Activated T-cell treated with anti-CD3 and anti-CD28 coated beads, Interleukin-2, amount 50 U/mL, for 48 hours (primary cell): ENCODE measurements around the gene DENND11.

Experiments used
- DNase-seq, 2 experiments: peaks; one replicate each; pipeline ENCODE4 v3.0.0-alpha.2; 2020

Gene DENND11

DNA sequence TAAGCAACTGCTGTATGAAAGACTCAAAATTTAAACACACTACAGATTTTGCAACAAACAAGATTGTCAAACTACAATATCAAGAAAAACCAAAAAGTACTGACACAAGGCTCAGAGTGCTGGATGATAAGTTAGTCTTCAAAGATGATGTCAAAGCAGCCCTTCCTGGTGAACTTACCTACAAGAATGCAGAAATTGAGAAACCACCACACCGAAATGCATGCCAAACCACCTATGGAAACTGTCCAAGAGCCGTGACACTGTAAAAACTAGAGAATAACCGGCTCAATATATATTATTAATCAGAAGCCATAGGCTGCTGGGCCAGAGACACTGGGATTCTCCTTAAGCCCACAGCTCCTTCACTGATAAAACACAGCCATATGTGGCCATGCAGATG is 25.3 kb downstream of the DENND11 start:
- DNase-seq = no peak

DNA sequence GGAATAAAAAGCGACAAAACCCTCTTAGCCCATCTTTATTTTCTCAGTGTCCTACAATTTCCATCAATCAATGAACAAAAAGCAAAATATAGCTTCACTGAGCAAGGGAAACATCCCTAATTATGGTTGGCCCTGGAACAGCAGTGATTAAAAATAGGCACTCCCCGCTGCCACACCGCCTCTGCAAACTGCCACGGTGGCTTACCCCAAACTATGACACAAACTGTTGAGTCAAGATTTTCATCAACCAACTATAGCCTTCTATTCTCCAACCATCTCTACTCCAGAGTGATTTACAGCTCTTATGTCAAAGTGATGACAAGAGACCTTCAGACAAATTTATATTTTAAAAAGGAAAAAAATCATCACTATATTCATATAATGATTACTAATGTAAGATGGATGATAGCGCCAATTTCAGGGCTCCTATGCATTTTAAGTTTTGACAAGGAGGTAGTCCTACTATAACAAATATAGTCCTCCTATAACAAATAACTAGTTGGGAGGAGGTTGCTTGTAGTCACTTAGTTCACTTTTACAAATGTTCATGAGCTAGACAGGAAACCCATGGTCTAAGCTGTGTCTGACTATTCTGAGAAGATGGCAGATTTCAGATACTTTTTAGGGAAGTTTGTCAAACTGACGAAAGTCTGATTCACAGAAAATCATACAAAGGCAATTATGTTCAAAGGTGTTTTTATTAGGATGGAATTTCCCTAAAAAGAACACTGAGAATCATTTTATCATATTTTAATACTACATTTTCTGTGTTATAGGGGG is 26.3 kb downstream of the DENND11 start:
- DNase-seq = peak; percentile 44 to 49

GRCh38 chr7:141674702-141675101 is 27.3 kb downstream of the DENND11 start:
- DNase-seq = no peak

- DNase-seq = no peak
These were observed 27.7 kb downstream of the DENND11 start for GRCh38 chr7:141674171-141674671.

DNA sequence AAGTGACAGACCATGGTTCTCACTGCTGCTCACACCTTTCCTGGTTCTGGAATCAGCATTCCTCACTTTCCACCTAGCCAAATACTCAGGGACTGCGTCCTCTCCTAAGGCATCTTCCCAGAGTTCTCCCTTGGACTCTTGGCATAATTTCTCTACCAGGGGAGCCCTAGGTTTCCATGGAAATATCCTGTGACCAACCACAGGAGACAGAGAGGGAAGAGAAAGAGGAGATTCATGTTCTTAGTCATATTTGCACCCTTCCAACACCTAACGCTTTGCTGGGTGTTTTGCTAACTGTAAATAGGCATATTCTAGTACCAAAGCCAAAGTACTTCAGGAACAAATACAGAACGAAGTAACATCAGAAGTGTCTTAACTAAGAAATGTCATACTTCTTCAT is 28.6 kb downstream of the DENND11 start:
- no peak for DNase-seq

- no peak for DNase-seq
These were observed 30.1 kb downstream of the DENND11 start for GRCh38 chr7:141671705-141672496.

DNA sequence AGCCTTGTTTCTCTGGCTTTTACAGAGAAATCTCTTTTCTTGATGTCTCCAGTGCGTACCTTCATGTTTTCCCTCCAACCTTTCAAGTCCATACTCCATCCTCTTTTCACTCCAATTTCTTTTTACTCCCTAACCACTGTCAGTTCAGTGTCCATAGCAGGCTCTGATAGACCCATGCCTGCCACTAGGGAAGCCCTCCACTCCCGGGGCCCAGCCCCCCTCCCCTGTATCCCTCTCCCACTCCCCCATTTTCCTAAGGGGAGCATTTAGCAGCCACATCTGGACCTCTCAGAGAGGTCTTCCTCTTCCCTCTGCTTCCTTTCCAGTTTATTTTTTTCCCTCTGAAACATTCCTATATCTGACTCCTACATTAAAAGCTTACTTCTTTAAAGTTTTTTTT is 33.1 kb downstream of the DENND11 start:
- DNase-seq = no peak

- no peak for DNase-seq
These were observed 35.9 kb downstream of the DENND11 start for GRCh38 chr7:141666071-141666470.

DNA sequence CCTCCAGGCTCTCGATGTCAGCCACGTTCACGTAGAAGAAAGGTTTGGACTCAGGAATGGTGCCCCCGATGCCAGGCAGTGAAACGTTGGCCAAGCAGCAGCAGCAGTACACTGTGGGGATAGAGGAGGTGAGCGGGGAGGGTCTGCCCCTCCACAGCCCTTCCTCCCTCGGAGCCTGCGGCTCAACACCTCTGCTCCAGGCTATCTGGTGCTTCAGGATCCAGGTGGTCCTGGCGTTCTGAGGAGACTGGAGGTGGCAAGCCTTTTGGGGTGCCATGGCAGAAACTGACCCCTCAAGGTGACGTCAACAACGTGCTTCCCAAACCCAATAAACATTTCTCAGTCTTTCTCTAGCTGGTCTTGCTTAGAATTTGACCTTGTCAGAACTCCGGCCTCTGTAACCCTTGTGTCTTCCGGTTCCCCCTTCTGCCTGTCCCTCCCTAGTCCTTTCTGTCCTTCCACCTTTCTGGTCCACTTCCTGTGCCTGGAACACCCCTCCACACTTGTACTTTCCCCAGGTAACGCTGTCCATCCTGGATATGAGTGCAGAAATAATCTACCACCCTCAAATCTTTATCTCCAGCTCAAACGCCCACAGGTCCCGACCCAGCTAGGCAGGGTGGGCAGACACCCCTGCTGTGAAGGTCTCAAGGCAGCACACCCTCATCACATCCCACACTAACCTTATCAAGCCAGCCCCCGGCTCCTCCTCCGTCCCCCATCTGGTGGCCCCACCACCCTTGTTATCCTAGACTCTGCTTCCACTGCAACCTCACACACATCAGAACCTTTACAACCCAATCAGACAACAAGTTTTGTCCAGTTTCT is 36.5 kb downstream of the DENND11 start:
- DNase-seq = no peak

- DNase-seq = no peak
These were observed 37.5 kb downstream of the DENND11 start for GRCh38 chr7:141664450-141664849.

- no peak for DNase-seq
These were observed 38.7 kb downstream of the DENND11 start for GRCh38 chr7:141663081-141663849.

- DNase-seq = no peak
These were observed 41.7 kb downstream of the DENND11 start for GRCh38 chr7:141660259-141660658.

DNA sequence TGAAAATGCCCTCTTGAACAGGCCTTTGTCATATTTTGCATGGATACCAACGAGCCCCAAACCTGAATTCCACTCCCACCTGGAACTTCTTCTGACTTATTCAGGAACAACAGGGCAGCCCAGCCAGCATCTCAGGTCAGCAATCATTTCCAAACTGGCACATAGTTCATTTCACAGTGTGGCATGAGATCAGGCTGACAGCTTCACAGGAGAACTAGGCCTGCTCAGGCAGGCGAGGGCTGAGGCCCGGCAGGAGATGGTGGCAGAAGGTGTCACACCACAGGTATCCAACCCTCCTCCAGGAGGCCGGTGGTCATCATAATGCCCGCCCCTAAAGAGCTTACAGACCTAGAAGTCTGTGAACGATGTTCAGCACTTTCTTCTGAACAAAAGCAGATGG is 42.5 kb downstream of the DENND11 start:
- DNase-seq = no peak

DNA sequence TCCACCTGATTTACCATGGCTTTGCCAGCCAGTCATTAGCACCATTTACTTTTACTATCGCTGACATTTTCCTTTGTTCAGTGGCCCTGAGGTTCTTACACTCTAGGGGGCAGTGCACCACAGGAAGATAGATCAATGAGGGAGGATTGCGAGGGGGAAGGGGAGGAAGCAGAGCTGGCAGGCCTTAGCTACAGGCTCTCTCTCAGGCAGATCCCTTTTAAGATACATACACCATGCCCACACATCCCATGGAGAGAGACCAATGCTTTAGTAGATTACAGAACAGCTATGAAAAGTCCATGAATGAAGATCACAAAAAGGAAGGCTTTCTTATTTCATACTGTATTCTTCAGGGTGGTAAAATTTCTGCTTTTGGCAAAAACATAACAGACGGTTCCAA is 47.4 kb downstream of the DENND11 start:
- DNase-seq = peak; percentile 61

GRCh38 chr7:141652691-141653090 is 49.3 kb downstream of the DENND11 start:
- DNase-seq = no peak
